GM12873 (cell line): ENCODE data around the gene TMEM108.

Experiments used
- CTCF ChIP-seq: IDR thresholded peaks from 2 replicates; pipeline ENCODE4 v1.5.1; 2012; ENCODE audit warnings: low read depth, mild to moderate bottlenecking, moderate library complexity, low read length, control low read depth; ENCODE audit not compliant: insufficient read depth; ENCODE audit errors: missing control alignments

Gene TMEM108

GRCh38 chr3:133041524-133041829 lies 3.3 kb downstream of the TMEM108 start:
- TF ChIP-seq CTCF = no peak

GRCh38 chr3:133042778-133043177 lies 4.6 kb downstream of the TMEM108 start:
- TF ChIP-seq CTCF = no peak

- no peak for TF ChIP-seq CTCF
Observed at GRCh38 chr3:133047980-133048379, 9.8 kb downstream of the TMEM108 start.

- no peak for TF ChIP-seq CTCF
Observed at GRCh38 chr3:133049491-133049890, 11.3 kb downstream of the TMEM108 start.

- no peak for TF ChIP-seq CTCF
Observed at GRCh38 chr3:133050891-133051290, 12.7 kb downstream of the TMEM108 start.

- TF ChIP-seq CTCF = no peak
Observed at GRCh38 chr3:133053532-133053931, 15.3 kb downstream of the TMEM108 start.

GRCh38 chr3:133054586-133054985 lies 16.4 kb downstream of the TMEM108 start:
- no peak for TF ChIP-seq CTCF

GRCh38 chr3:133055339-133055738 lies 17.1 kb downstream of the TMEM108 start:
- TF ChIP-seq CTCF = no peak
